ENCODE measurements around the gene MACROD2.

The MACROD2 gene

DNA sequence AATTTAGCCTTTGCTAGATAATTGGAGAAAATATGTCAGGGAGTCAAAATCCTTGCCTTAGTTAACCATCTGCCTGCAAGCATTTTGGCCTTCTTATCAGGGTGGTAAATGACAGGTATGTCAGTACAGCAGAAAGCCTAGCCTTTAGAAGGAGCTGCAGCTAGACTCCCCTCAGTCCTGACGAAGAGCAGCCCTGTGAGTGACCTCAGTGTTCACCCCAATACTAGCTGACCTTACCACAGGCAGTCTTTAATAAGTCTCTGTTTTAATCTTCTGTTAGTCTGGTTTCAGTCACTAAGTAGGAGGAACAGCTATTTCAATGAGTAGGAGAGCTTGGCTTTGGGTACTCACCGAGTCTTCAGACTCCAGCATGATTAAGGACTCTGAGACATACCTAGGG, 682.1 kb downstream of the MACROD2 start:
- no peak for DNase-seq

DNA sequence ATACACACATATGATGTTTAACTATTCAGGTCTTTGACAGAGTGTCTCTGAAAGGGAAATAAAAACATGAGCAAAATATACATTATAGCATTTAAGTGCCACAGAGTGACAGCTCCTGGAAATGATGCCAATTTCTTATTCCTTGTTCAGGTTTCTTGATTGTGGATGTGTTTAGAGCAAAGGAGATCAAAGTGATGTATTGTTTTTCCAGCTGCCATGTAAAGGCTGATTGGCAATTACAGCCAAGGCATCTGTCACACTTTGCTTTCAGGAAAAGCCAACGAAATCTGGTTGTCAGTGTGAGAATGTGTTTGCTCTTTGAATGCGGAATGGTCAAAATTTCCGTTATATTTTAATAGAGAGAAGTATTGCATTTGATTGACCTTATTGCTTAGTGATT, 689.9 kb downstream of the MACROD2 start:
- DNase-seq, result no peak

DNA sequence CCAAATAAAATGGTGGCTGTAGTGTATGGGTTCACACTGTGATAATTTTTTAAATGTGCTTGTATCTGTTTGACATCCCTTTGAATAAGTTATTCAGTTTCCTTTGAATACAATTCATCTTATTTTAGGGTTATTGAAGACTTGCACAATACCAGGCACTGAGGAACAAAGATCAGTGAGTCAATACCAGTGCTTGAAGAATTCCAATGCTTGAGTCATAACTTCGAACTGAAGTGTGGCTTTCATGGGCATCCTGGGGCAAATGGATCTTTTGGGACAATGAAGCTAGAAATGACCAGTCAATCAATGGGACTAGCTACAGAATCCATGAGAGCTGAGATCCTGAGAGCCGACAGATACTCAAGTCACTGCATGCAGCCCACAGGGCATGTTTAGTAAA, 692.0 kb downstream of the MACROD2 start:
- no peak for DNase-seq

DNA sequence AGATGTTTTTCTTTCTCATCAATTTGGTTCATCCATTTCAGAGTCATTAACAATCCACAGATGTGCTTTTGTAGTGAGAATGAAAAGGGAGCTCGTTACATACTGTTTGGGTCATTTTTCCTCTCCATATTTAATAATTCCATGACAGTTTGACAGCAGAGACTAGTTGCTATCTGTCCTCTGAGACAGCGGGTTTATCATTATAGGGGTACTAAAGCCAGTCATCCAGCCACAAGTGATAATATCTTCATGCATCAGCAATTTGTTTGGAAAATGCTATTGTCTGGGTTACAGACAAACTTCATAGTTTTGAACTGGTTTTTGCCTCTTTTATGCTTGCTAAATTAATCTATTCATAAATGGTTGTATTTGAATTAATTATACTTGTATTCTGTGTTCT, 692.7 kb downstream of the MACROD2 start:
- DNase-seq, result no peak

DNA sequence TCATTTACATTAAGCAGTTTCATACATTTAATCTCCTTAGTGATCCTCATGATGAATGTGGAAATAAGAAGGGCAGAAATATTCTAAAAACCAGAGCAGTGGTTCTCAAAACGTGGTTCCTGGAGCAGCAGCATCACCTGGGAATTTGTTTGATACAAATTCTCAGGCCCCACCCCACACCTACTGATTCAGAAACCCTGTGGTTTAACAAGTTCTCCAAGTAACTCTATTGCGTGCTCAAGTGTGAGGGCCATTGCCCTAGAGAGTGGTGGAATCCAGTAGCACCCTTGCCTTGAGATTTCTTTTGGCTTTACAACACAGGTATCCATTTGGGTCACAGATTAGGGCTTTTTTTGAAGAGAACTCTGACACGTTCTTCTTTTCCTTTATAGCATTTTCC, 696.7 kb downstream of the MACROD2 start:
- no peak for DNase-seq

DNA sequence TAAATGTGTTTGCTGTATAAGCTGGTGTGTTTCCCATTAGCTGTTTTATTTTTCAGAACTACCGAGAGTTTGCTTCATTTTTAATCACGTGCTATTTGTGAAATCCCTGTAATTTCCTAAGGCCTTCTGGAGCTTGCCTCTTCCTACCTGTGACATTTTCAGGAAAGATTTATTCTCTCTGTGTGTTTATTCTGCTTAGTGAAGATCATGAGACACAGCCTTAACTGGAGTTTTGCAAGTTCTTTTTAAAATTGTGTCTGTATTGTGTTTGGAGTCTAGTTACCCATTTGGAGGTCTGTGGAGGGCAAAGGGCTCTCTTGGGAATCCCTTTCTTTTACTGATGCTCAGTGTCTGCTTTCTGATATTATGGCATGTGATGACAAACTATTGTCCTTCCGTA, 701.2 kb downstream of the MACROD2 start:
- no peak for DNase-seq

DNA sequence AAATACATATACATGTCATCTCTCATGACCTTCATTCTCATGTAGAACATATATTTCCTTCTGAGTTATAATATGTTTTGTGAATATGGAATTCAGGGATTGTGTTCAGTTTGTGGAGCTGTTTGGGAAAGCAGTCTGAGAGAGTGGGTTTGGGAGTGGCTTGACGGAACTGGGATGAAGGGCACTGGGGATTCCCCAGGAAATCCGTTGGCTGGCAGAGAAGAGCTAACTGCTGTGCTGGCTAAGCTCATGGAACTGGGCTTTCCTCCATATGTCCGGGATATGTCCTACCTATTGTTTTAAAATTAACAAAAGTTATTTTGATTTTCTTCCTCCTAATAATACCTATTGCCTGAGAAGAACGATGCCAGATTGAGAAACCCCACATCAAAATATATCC, 701.6 kb downstream of the MACROD2 start:
- DNase-seq, result no peak

DNA sequence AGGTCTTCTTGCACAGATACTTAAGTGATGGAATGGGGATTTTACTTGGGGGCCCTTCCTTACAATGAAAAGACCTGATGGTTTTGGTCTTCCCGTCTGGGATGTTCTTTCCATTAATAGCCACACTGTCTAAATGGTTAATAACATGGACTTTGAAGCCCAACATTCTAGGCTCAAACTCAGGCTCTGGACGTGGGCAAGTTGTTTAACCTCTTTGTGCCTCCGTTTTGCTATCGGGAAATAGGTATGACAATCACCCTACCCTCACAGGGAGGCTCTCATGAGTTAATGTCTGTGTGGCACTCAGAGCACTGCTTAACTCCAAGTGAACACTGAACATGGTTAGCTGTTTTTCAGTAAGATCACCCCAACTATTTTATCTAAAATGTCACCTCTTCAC, 702.8 kb downstream of the MACROD2 start:
- DNase-seq, result no peak

DNA sequence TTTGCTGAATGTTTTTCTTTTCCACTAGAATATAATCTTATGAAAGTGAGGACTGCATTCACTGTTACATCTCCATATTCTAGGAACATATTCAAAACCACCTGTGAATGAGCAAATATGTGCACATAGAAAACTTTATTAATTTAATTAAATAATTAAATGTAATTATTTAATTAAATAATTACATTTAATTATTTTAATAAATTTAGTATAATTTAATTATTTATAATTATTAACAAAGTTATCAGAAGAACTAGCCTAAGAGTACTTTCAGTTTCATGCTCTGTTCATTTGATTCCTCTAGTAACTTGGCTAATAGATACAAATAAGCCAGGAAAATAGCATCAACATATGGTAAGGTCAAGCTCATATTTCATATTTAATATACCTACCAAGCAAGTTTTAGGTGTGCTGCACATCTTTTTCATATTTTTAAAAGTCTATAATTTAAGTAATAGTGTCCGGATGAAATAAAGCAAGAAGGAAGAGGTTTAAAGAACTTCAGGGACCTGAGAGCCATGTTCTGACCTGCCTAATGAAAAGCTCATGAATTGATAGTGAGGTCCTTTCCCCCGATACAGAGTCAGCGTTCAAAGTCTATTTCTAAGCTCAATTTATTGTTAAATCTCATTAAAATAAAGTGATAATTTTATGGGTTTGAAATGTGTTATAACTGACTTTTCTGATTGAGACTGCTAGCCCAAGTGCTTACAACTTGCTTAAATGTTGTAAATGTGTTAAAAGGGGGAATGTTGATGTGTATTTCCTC, 703.5 kb downstream of the MACROD2 start:
- no peak for DNase-seq

DNA sequence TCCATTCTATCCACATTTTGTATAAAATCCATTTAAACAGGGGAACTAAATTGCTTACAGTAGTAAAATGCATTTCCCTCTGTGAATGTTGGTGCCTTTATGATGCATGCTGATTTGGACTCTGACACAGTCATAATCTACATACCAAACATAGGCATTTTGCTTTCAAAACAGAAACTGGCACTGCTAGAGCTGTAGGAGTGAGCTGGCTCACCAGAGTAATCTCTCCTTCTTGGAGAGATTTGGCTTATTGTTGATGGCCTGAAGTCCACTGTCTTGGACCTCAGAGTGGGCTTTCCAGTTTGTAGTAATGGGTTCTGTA, 705.3 kb downstream of the MACROD2 start:
- DNase-seq, result no peak

DNA sequence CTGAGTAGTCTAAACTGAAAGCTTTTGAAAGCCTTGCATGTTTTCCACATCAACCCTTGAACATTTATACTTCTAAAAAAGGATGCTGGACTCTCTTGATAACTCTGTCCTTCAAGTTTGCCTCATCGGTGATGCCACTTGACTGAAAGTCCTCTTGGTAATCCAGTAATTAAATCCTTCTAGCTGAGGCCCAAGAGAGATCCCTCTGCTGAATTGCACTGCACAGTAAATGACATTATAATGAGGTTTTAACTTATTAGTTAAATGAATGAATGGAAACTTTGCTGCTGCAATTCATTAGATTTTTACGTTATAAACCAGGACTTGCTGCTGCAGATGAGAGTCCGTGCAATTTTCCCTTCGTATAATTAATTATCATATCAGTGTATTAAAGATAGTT, 706.0 kb downstream of the MACROD2 start:
- DNase-seq, result no peak

DNA sequence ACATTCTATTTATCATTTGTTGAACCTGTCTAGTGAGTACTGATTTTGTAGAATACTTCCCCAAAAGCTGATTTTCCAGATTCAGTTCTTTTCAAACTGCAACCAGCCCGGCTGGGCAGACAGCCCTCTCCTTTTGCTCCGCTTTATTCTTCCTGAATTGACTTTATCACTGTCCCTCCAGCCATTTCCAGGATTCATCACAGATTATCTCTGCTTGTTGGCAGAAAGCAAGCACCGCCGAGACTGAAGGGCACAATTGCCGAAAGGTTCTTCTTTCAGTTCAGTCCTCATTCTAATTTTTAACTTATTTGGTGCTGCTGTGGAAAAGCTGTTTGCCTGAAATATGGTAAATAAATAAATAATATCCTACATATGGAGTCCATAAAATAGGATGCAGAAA, 711.2 kb downstream of the MACROD2 start:
- no peak for DNase-seq

DNA sequence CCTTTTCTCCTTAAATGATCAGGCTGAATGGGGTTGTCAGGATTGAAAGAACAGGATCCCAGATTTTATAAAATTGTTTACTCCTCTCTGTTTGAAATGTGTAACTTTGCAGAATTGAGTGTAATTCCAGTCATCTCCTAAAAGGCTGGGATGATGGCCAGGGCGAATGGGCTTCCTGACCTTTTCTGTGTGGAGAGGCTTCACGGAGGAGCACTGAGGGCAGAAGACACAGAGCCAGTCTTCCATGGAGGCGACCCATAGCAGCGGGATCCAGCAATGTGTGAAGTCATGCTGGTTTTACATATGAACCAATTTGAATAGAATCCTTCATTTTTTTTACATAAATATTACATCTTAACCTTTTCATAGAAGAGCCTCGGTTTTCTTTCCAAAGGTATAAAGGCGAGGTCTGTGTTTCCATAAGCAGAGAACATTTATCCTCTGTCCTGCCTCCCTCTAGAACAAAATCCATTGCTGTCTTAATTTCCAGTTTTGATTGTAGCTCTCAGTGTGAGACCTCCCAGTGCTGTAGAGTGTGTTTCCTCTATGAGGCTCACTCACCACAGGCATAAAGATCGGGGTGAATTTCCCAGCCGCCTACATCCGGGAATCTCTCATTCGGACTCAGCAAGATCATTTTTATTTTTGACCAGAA, 711.8 kb downstream of the MACROD2 start:
- no peak for DNase-seq

DNA sequence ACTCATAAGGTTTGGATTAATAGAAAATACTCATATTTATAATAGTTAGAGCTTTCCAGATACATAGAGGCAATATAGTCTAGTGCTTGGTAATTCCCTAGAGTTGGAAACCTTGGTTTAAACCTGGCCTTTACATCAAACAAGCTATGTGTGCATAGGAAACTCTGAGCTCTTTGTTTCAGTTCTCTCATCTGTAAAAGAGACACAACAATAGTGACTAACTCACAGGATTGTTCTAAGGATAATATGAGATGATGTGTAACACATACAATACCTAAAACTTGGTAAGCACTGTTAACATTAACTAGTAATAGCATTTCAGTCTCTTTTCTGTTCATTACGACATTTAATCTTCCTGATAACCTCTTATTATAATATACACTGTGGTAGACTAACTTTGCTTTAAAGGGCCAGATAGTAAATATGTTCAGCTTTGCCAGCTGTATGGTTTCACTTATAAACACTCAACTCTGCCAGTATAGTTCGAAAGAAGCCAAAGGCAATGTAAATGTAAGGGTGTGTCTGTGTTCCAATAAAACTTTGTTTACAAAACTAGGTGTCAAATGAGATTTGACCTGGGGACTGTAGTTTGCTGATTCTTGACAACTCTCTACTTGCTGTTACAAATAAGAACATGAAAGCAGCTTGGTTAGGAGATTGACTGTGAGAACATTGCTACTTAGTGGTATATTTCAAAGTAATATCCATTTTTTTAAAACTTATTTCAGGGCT, 712.7 kb downstream of the MACROD2 start:
- no peak for DNase-seq

DNA sequence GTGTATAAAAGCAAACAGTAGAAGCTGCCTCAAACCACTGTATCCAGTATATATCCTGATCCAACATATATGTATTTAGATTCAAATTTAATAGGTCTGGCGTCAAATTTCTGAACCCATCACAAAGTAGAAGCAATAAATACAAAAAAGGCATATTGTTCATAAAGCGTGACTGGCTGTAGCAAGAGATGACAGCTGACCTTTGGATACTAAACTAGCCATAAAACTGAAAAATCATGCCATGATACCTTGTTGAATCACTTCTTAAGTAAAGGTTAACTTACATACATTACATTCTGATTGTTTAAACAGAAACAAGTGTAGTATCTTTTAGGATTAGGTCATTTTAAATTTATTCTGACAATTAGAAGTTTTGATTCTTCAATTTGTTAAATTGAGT, 714.1 kb downstream of the MACROD2 start:
- no peak for DNase-seq

DNA sequence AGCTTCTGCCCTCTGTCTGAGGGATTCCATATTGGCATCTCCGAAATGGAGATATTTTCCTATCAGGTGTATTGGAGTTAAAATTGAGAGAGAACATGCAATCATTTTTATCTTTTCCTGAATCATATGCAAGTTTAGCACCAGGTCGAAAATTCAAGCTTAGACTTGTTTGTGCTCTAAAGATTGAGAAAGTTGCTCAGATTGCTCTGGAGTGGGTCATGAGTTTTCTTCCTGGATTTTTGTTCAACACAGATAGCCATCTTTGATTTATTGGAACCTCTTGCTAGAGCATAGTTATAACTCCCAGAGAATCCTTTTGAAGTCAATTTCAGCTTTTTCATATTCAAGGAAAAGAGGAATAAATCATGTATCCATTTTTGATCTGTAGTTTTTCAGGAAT, 715.6 kb downstream of the MACROD2 start:
- DNase-seq, result no peak

DNA sequence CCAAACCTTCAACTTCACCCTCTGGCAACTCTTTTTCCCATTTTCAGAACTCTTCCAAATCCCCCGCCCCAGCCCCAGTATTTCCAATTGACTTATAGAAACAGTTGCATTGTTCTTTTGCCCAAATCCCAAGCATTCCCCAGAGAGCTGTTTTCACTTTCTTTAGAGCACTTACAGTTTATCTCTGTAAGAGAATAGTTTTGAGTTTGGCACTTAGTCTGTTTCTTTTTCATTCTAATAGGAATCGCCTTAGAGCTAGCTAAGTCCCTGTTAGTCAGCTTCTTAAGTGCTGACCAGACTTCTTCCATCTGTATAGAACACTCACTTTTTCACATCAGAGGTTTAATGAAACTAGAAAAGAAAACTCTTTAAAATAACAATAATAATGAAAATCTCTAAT, 716.3 kb downstream of the MACROD2 start:
- DNase-seq, result no peak

DNA sequence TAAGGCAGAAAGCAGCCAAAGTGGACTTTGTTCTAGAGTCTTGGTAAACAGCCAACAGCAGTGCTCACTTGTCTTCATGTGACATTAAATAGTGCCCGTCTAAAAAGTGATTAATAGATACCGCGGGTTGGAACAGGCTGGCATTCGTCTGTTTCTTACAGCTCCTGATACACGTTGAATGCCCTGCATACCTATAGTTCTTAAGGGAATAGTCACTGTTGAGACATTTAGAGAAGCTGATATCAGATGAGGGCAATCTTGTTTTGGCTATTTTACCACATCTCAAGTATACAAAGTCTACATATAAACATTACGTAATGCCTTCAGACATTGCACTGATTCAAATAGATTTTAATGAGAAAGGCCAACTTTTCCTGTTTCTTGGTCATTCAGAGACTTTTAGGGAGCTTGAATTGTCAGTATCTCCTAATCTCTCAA, 717.0 kb downstream of the MACROD2 start:
- DNase-seq, result no peak

DNA sequence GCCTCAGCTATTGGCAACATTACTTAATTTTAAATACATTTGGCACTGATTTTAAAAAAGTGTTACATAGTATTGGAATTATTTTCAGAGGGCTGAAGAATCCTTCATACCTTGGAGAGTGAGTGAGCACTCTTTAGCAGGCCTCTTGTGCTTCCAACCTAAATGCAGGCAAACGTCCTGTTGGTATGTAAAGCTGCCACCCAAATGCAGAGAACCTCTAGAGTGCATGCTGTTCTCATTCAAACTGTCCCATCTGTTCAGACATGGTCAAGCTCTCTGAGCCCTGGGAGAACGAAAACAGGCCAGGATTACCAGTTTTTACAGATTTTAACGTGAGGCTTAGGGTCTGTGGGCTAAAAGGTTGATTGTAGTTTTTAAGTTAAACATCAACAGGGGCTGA, 720.1 kb downstream of the MACROD2 start:
- no peak for DNase-seq

DNA sequence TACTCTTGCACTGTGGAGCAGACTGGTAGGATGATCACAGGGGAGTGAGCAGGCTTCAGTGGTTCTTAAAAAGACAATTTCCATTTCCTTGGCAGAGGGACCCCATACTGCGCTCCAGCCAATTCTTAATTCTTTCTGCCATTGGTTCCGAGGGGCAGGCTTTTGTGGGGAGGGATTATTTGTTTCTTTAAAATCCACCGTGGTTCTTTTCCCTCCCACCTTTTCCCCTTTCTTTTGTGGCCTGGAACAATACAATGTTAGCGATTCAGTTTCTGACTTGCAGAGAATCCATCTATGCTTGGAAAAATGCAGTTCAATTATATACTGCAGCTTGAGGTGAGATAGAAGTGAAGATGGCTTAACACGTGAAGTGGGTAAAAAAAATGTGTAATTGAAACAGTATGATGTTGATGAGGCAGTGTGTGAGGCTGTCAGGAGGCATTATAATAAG, 721.1 kb downstream of the MACROD2 start:
- DNase-seq, result no peak

DNA sequence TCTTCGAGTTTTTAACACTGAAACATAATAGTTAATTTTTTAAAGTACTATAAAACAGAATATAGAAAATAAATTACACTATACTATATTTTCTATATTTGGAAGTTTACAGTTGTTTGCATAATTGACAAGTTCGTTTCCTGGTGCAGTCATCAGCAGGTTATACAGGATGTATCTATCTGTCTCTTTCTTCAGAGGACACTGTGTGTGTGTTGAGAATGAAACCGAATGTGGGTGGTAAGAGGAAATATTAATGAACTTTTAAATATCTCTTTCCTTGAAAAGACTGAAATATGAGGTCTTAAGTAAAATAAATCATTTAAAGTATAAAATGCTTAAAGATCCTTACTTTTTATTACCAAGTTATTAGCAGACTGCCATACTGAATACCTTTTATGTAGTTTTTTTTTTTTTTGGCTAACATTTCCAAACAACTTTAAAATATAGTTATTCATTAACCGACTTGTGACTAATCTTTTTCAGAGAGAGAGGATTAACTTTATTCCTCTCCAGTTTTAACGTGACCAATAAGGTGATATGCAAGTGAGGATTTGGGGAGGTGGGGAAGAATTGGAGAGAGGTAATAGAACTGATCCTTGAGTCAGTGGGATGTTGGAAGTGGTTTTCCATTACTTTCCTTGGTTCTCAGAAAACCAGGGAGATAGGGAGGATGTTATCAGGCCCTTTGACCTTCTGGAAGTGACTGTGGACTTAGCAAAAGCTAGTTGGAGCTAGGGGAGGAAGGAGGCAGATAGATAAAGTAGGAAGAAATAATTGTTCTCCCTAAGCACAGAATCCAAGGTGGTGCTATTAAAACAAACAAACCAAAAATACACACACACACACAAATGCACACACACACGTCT, 722.1 kb downstream of the MACROD2 start:
- DNase-seq, result no peak

DNA sequence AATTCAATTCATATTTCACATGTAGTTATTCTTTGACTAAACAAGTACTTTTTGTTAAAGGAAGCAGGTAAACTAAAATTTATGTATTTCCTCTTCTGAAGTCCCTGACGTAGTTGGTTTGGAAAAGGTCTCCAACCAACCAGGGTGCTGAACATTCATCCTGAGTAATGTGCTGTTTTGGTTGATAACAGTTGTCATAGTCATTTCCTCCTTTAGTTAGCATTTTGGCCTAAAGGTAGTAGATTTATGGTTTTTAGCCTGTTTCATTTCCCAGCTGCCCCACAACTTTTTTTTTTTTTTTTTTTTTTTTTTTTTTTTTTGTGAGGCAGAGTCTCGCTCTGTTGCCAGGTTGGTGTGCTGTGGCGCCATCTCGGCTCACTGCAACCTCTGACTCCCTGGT, 724.9 kb downstream of the MACROD2 start:
- no peak for DNase-seq

DNA sequence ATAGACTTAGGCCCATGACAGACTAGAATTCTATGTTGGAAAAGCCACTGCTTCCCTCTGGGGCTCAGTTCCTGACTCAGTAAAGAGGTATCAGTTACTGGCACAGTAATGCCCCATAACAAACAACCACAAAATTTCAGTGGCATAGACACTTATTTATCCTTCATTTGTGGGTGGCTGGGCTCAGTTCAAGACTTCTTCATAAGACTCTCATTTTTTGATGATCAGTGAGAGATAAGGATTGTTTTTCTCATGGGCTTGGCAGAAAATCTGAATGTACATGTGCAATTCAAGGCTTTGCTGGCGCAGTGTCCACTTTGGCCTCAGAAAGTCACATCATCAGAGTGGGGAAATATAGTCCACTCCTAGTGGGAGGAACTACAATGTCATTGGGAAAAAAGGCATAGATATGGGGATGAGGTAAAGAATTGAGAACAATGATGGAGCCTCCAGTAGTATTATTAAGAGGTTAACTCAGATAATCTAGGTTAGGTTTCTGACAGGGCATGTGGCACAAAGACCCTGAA, 726.7 kb downstream of the MACROD2 start:
- no peak for DNase-seq
